C4-2B (cell line): ENCODE data around the gene LDHAL6A.

ENCODE experiments used
- H3K27ac ChIP-seq: fragments of 450-650 bp; 2 replicates; pipeline ENCODE4 v1.5.1; 2017
- ZFX ChIP-seq: fragments of 450-650 bp; IDR thresholded peaks from 2 replicates; pipeline ENCODE4 v1.6.1; 2017
- TF ChIP-seq, protein P1 (sequence below): fragments of 450-650 bp; conservative IDR thresholded peaks from 2 replicates; pipeline ENCODE4 v1.5.1; 2017; ENCODE audit warnings: mild to moderate bottlenecking

Gene LDHAL6A

DNA sequence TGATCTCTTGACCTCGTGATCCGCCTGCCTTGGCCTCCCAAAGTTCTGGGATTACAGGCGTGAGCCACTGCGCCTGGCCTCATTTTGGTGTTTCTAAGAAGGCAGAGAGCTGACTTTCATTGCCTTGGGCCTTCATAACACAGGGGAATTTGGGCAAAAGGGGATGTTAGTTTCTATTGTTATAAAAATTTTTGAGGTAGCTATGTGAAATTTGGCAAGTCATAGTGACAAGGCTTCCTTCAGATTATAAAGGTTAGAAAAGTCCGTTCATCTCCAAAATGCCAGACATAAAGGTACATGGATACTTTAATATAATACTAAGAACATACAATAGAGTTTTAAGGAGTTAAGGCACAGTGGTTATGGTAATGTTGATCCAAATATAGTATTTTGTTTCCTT is 26.3 kb upstream of the LDHAL6A start:
- no peak overlapping the region for H3K27ac ChIP-seq
- TF ChIP-seq ZFX = no peak
- TF ChIP-seq, protein P1, sequence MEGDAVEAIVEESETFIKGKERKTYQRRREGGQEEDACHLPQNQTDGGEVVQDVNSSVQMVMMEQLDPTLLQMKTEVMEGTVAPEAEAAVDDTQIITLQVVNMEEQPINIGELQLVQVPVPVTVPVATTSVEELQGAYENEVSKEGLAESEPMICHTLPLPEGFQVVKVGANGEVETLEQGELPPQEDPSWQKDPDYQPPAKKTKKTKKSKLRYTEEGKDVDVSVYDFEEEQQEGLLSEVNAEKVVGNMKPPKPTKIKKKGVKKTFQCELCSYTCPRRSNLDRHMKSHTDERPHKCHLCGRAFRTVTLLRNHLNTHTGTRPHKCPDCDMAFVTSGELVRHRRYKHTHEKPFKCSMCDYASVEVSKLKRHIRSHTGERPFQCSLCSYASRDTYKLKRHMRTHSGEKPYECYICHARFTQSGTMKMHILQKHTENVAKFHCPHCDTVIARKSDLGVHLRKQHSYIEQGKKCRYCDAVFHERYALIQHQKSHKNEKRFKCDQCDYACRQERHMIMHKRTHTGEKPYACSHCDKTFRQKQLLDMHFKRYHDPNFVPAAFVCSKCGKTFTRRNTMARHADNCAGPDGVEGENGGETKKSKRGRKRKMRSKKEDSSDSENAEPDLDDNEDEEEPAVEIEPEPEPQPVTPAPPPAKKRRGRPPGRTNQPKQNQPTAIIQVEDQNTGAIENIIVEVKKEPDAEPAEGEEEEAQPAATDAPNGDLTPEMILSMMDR = no peak

DNA sequence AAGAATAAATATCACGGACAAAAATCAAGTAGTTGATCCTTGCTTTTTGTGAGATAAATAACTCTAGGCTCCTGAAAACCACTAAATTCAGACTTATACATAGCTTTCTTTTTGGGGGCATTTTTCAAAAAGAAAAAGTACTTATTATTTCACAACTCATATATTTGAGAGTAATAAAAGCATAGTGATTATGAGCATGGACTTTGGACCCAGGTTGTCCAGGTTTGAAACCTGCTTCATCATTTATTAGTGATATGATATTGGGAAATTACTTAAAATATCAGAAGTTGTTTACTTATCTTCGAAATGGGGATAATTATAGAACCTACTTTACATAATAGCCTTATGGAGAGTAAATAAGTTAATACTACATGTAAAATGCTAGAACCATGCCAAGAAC is 17.0 kb upstream of the LDHAL6A start:
- no peak overlapping the region for H3K27ac ChIP-seq
- TF ChIP-seq ZFX = no peak
- TF ChIP-seq, protein P1 = no peak

DNA sequence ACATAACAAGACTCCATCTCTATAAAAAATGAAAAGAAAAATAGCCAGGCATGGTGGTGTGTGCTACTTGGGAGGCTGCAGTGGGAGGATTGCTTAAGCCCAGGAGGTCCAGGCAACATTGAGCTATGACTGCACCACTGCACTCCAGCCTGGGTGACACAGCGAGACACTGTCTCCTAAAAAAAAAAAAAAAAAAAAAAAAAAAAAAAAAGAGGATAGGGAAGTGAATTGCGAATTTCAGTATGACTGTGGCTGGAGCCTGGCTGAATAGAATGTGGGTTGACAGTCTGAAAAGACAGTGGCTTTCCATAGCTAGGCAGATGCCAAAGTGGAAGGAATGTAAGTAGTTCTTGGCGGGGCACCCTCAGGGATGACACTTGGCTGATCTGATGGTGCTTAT is 6.4 kb upstream of the LDHAL6A start:
- TF ChIP-seq, protein P1 = no peak
- TF ChIP-seq ZFX = no peak
- H3K27ac ChIP-seq = no peak overlapping the region

GRCh38 chr11:18452927-18453326 is 2.7 kb upstream of the LDHAL6A start:
- TF ChIP-seq, protein P1 = no peak
- TF ChIP-seq ZFX = no peak

GRCh38 chr11:18457450-18457849 is 1.8 kb downstream of the LDHAL6A start:
- TF ChIP-seq, protein P1 = no peak
- no peak for TF ChIP-seq ZFX
- H3K27ac ChIP-seq = no peak overlapping the region

More at GRCh38 chr11:18452927-18453326, 2.7 kb upstream of the LDHAL6A start:
- H3K27ac ChIP-seq = no peak overlapping the region

GRCh38 chr11:18459634-18460033 is 4.0 kb downstream of the LDHAL6A start:
- TF ChIP-seq ZFX = no peak
- TF ChIP-seq, protein P1 = no peak
- H3K27ac ChIP-seq = no peak overlapping the region

GRCh38 chr11:18461909-18462308 is 6.3 kb downstream of the LDHAL6A start:
- TF ChIP-seq, protein P1 = no peak
- no peak for TF ChIP-seq ZFX
- no peak overlapping the region for H3K27ac ChIP-seq
